ENCODE measurements around the gene NRCAM.

DNA sequence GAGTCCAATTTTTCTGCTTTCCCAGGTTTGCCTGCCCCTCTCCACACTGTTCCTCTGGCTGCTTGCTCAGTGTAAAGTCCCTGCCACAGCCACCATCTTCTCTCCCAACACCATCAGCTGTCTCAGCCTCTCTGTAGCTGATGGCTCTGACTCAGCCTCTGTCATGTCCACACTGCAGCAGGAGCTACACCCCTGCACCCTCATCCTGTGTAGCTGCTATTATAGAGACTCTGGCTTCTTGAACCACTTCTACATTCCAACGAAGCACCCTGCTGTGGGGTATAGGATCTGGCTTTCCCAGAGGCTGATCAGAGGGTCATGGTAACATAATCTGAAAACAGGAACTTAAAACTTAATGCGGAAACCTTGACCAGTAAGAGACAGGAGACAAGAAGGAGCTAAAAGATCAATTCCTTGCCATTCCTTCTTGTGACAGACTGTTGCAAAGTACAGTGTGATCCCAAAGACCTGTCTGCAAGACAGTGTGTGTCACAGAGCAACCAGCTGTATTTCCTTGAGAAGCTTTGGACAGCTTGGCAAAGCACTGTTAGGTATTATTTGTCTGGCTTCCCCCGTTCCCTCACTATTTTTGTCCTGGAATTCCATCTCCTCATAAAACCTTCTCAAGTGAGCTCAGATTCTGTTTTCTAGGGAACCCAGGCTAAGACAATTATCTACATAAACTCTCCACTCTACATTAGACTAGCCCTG, 42.3 kb downstream of the NRCAM start:
- TF ChIP-seq, protein P1, sequence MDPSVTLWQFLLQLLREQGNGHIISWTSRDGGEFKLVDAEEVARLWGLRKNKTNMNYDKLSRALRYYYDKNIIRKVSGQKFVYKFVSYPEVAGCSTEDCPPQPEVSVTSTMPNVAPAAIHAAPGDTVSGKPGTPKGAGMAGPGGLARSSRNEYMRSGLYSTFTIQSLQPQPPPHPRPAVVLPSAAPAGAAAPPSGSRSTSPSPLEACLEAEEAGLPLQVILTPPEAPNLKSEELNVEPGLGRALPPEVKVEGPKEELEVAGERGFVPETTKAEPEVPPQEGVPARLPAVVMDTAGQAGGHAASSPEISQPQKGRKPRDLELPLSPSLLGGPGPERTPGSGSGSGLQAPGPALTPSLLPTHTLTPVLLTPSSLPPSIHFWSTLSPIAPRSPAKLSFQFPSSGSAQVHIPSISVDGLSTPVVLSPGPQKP (IDR thresholded peaks at IDR 0.05; ENCODE audit: low read depth, low read length): no peak
- TF ChIP-seq POLR2A (IDR thresholded peaks at IDR 0.05; ENCODE audit: low read depth, low read length) (no peak), RFX5 (IDR thresholded peaks at IDR 0.05; ENCODE audit: low read depth, low read length) (no peak), EP300 (IDR thresholded peaks at IDR 0.05; ENCODE audit: borderline replicate concordance in 1 of 2, control insufficient read depth in 1 of 2, low read depth in 2 of 2, low read length in 2 of 2) (no peak), CREM (IDR thresholded peaks at IDR 0.05; ENCODE audit: low read depth) (no peak), ZNF24 (IDR thresholded peaks at IDR 0.05) (no peak), GABPA (IDR thresholded peaks at IDR 0.05; ENCODE audit: low read depth) (no peak), EZH2 (IDR thresholded peaks at IDR 0.05; ENCODE audit: borderline replicate concordance, control insufficient read depth, low read depth, low read length) (no peak), CREB1 (IDR thresholded peaks at IDR 0.05; ENCODE audit: low read depth) (no peak)
- TF ChIP-seq, protein P2, sequence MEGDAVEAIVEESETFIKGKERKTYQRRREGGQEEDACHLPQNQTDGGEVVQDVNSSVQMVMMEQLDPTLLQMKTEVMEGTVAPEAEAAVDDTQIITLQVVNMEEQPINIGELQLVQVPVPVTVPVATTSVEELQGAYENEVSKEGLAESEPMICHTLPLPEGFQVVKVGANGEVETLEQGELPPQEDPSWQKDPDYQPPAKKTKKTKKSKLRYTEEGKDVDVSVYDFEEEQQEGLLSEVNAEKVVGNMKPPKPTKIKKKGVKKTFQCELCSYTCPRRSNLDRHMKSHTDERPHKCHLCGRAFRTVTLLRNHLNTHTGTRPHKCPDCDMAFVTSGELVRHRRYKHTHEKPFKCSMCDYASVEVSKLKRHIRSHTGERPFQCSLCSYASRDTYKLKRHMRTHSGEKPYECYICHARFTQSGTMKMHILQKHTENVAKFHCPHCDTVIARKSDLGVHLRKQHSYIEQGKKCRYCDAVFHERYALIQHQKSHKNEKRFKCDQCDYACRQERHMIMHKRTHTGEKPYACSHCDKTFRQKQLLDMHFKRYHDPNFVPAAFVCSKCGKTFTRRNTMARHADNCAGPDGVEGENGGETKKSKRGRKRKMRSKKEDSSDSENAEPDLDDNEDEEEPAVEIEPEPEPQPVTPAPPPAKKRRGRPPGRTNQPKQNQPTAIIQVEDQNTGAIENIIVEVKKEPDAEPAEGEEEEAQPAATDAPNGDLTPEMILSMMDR (IDR thresholded peaks at IDR 0.05 in 2 of 3, conservative IDR thresholded peaks at IDR 0.05 in 1 of 3; ENCODE audit: control insufficient read depth in 2 of 3, extremely low read depth in 1 of 3, insufficient read depth in 1 of 3, low read depth in 3 of 3, low read length in 3 of 3): no peak
- TF ChIP-seq, protein P3, sequence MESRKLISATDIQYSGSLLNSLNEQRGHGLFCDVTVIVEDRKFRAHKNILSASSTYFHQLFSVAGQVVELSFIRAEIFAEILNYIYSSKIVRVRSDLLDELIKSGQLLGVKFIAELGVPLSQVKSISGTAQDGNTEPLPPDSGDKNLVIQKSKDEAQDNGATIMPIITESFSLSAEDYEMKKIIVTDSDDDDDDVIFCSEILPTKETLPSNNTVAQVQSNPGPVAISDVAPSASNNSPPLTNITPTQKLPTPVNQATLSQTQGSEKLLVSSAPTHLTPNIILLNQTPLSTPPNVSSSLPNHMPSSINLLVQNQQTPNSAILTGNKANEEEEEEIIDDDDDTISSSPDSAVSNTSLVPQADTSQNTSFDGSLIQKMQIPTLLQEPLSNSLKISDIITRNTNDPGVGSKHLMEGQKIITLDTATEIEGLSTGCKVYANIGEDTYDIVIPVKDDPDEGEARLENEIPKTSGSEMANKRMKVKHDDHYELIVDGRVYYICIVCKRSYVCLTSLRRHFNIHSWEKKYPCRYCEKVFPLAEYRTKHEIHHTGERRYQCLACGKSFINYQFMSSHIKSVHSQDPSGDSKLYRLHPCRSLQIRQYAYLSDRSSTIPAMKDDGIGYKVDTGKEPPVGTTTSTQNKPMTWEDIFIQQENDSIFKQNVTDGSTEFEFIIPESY (IDR thresholded peaks at IDR 0.05): no peak
- TF ChIP-seq, protein P4, sequence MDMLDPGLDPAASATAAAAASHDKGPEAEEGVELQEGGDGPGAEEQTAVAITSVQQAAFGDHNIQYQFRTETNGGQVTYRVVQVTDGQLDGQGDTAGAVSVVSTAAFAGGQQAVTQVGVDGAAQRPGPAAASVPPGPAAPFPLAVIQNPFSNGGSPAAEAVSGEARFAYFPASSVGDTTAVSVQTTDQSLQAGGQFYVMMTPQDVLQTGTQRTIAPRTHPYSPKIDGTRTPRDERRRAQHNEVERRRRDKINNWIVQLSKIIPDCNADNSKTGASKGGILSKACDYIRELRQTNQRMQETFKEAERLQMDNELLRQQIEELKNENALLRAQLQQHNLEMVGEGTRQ (IDR thresholded peaks at IDR 0.05; ENCODE audit: borderline replicate concordance, low read depth, low read length): no peak
- TF ChIP-seq, protein P5, sequence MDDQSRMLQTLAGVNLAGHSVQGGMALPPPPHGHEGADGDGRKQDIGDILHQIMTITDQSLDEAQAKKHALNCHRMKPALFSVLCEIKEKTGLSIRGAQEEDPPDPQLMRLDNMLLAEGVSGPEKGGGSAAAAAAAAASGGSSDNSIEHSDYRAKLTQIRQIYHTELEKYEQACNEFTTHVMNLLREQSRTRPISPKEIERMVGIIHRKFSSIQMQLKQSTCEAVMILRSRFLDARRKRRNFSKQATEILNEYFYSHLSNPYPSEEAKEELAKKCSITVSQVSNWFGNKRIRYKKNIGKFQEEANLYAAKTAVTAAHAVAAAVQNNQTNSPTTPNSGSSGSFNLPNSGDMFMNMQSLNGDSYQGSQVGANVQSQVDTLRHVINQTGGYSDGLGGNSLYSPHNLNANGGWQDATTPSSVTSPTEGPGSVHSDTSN (IDR thresholded peaks at IDR 0.05; ENCODE audit: insufficient replicate concordance, low read depth, low read length): no peak
